Measurements from ENCODE around the gene SOS1.

Gene SOS1

GRCh38 chr2:38982498-38982897 lies 138.4 kb downstream of the SOS1 start:
- no peaks in the 10 kb centered on the region for H3K9me3 Mint-ChIP-seq
- H3K4me3 Mint-ChIP-seq, result no peak overlapping the region
- H3K4me1 Mint-ChIP-seq, result no peaks in the 10 kb centered on the region

GRCh38 chr2:38981670-38982357 lies 139.0 kb downstream of the SOS1 start:
- ATAC-seq, result no peak

More at GRCh38 chr2:38982498-38982897, 138.4 kb downstream of the SOS1 start:
- DNase-seq, result no peak
- no peak for ATAC-seq
- Mint-ChIP-seq H3K27me3 (no peaks in the 10 kb centered on the region), H3K27ac (no peak overlapping the region)

GRCh38 chr2:38981003-38981669 lies 139.7 kb downstream of the SOS1 start:
- Mint-ChIP-seq H3K4me1 (no peaks in the 10 kb centered on the region), H3K27ac (no peak overlapping the region), H3K4me3 (no peak overlapping the region), H3K9me3 (no peaks in the 10 kb centered on the region), H3K27me3 (no peaks in the 10 kb centered on the region)
- ATAC-seq (no peak), DNase-seq (no peak)

More at GRCh38 chr2:38981670-38982357, 139.0 kb downstream of the SOS1 start:
- Mint-ChIP-seq H3K27me3 (no peaks in the 10 kb centered on the region), H3K4me1 (no peaks in the 10 kb centered on the region), H3K4me3 (no peak overlapping the region), H3K27ac (no peak overlapping the region), H3K9me3 (no peaks in the 10 kb centered on the region)
- DNase-seq, result no peak

- H3K9me3 Mint-ChIP-seq, result no peaks in the 10 kb centered on the region
- no peaks in the 10 kb centered on the region for H3K27me3 Mint-ChIP-seq
- H3K4me1 Mint-ChIP-seq, result no peaks in the 10 kb centered on the region
- peak overlapping the region in 1 of 2 donors; percentile 14 for H3K27ac Mint-ChIP-seq
- ATAC-seq (no peak), DNase-seq (no peak)
- no peak overlapping the region for H3K4me3 Mint-ChIP-seq
These were observed 141.9 kb downstream of the SOS1 start for GRCh38 chr2:38978908-38979307.

- no peak for DNase-seq
- Mint-ChIP-seq H3K27ac (peak overlapping the region; percentile 14 to 40), H3K4me1 (no peaks in the 10 kb centered on the region), H3K9me3 (no peaks in the 10 kb centered on the region), H3K4me3 (no peak overlapping the region), H3K27me3 (no peaks in the 10 kb centered on the region)
- ATAC-seq, result no peak
These were observed 142.5 kb downstream of the SOS1 start for GRCh38 chr2:38978296-38978903.

GRCh38 chr2:38977047-38977446 lies 143.8 kb downstream of the SOS1 start:
- no peak overlapping the region for H3K4me3 Mint-ChIP-seq
- no peak overlapping the region for H3K27ac Mint-ChIP-seq
- ATAC-seq, result no peak
- H3K27me3 Mint-ChIP-seq, result no peaks in the 10 kb centered on the region
- H3K4me1 Mint-ChIP-seq, result no peaks in the 10 kb centered on the region
- no peak for DNase-seq
- H3K9me3 Mint-ChIP-seq, result no peaks in the 10 kb centered on the region

GRCh38 chr2:38975042-38975441 lies 145.8 kb downstream of the SOS1 start:
- ATAC-seq (no peak), DNase-seq (no peak)
- H3K27me3 Mint-ChIP-seq, result no peaks in the 10 kb centered on the region
- H3K4me3 Mint-ChIP-seq, result no peak overlapping the region
- no peaks in the 10 kb centered on the region for H3K9me3 Mint-ChIP-seq
- H3K4me1 Mint-ChIP-seq, result no peaks in the 10 kb centered on the region
- no peak overlapping the region for H3K27ac Mint-ChIP-seq

- no peaks in the 10 kb centered on the region for H3K27me3 Mint-ChIP-seq
- no peak for ATAC-seq
These were observed 147.6 kb downstream of the SOS1 start for GRCh38 chr2:38973266-38973665.

GRCh38 chr2:38971377-38971776 lies 149.5 kb downstream of the SOS1 start:
- H3K4me1 Mint-ChIP-seq, result peaks cover 5% of the 10 kb centered on the region
- H3K9me3 Mint-ChIP-seq, result no peaks in the 10 kb centered on the region
- ATAC-seq (no peak), DNase-seq (no peak)
- peaks cover 9% of the 10 kb centered on the region for H3K27me3 Mint-ChIP-seq
- no peak overlapping the region for H3K27ac Mint-ChIP-seq
- H3K4me3 Mint-ChIP-seq, result no peak overlapping the region

More at GRCh38 chr2:38973266-38973665, 147.6 kb downstream of the SOS1 start:
- Mint-ChIP-seq H3K9me3 (no peaks in the 10 kb centered on the region), H3K27ac (no peak overlapping the region), H3K4me3 (no peak overlapping the region), H3K4me1 (no peaks in the 10 kb centered on the region)
- DNase-seq, result no peak

GRCh38 chr2:38968021-38968420 lies 152.8 kb downstream of the SOS1 start:
- H3K4me1 Mint-ChIP-seq, result peaks cover 5% of the 10 kb centered on the region
- ATAC-seq (no peak), DNase-seq (no peak)
- H3K9me3 Mint-ChIP-seq, result no peaks in the 10 kb centered on the region
- H3K27ac Mint-ChIP-seq, result no peak overlapping the region
- H3K27me3 Mint-ChIP-seq, result peaks cover 13% of the 10 kb centered on the region
- H3K4me3 Mint-ChIP-seq, result no peak overlapping the region

- Mint-ChIP-seq H3K4me3 (no peak overlapping the region), H3K9me3 (no peaks in the 10 kb centered on the region), H3K27ac (no peak overlapping the region), H3K4me1 (peaks cover 5% of the 10 kb centered on the region), H3K27me3 (peaks cover 21% of the 10 kb centered on the region)
- ATAC-seq (no peak), DNase-seq (no peak)
These were observed 154.2 kb downstream of the SOS1 start for GRCh38 chr2:38966678-38967077.

- DNase-seq (no peak), ATAC-seq (no peak)
- H3K9me3 Mint-ChIP-seq, result no peaks in the 10 kb centered on the region
- H3K27ac Mint-ChIP-seq, result peak overlapping the region in 1 of 2 donors; percentile 71
- H3K4me1 Mint-ChIP-seq, result peaks cover 5% of the 10 kb centered on the region
- H3K27me3 Mint-ChIP-seq, result peaks cover 28% of the 10 kb centered on the region
- no peak overlapping the region for H3K4me3 Mint-ChIP-seq
These were observed 154.8 kb downstream of the SOS1 start for GRCh38 chr2:38966006-38966405.

GRCh38 chr2:38960609-38961320 lies 160.1 kb downstream of the SOS1 start:
- Mint-ChIP-seq H3K4me1 (no peaks in the 10 kb centered on the region), H3K4me3 (peak overlapping the region; percentile 32 to 50), H3K27ac (no peak overlapping the region), H3K9me3 (no peaks in the 10 kb centered on the region), H3K27me3 (peaks cover 44% of the 10 kb centered on the region)
- DNase-seq (no peak), ATAC-seq (peak; percentile 50)

- ATAC-seq, result peak; percentile 98
- peak overlapping the region; percentile 56 to 72 for H3K4me3 Mint-ChIP-seq
- no peaks in the 10 kb centered on the region for H3K9me3 Mint-ChIP-seq
- H3K27ac Mint-ChIP-seq, result no peak overlapping the region
- peaks cover 44% of the 10 kb centered on the region for H3K27me3 Mint-ChIP-seq
- DNase-seq, result peak; percentile 69 to 76
- H3K4me1 Mint-ChIP-seq, result no peaks in the 10 kb centered on the region
These were observed 160.8 kb downstream of the SOS1 start for GRCh38 chr2:38959938-38960608.

- peaks cover 44% of the 10 kb centered on the region for H3K27me3 Mint-ChIP-seq
These were observed 161.4 kb downstream of the SOS1 start for GRCh38 chr2:38959466-38959865.

More at GRCh38 chr2:38959466-38959865, 161.4 kb downstream of the SOS1 start:
- Mint-ChIP-seq H3K4me3 (peak overlapping the region; percentile 25 to 56), H3K9me3 (no peaks in the 10 kb centered on the region), H3K27ac (no peak overlapping the region), H3K4me1 (no peaks in the 10 kb centered on the region)
- DNase-seq, result no peak
- no peak for ATAC-seq

Data from stimulated activated naive CD8-positive, alpha-beta T cell treated with anti-CD3 and anti-CD28 coated beads, Interleukin-15, amount 100 ng/mL, for 72 hours (primary cell).